Activated CD8-positive, alpha-beta memory T cell treated with anti-CD3 and anti-CD28 coated beads for 48 hours (primary cell): ENCODE measurements around the gene NEXMIF.
A peak's percentile ranks its signal among the peaks of the same experiment; 100 is the strongest.
"Not testable (repeated sequence)": the region's sequence is repeated elsewhere in the genome, so short reads cannot be mapped to it uniquely, and the experiment has no call there.

Source experiments
- DNase-seq, 3 experiments: peaks; one replicate each; pipeline ENCODE4 v3.0.0-alpha.2; 2020; ENCODE audit warnings: low read depth in 2 of 3, low spot score in 2 of 3

The NEXMIF gene

DNA sequence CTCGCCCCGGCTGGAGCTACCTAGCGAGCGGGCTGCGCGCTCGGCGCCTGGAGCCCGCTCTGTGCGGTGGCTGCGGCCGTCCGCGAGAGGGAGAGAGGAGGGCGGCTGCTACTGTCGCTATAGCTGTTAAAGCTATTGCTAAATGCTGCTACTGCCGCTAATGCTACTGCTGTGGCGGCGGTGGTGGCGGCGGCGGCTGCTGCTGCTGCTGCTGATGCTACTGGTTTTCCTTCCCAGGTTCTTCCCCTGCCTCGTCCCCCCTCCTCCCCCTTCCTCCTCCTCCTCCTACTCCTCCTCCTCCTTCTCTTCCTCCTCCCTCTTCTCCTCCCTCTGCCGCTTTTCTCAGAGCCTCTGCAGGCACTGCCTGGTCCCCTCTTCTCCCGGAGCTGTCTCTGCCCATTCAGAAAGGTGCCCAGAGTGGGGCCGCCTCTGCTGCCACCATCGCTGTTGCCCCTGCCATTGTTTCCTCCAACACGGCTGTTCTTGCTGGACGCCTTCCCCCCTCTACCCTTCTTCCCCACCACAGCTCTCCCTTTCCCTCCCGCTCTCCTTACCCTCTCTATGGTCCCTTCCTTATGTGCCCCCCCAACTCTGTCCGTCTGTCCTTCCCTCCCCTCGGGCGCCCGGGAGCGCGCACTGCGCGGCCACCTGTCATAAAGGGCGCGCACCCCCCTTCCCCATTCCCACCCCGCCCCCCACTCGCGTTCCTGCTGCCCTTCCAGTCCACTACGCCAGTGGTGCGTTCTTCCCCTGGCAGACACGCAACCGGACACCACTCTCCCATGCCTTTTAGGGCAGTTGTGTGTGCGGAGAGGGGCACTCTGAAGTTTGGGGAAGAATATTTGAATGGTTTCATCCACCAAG, at the start of gene NEXMIF:
Gene NEXMIF (minus strand): TSS at position 228 of the 864 bp plus-strand sequence.
- peak in 1 of 3 experiments; percentile 0 for DNase-seq

DNA sequence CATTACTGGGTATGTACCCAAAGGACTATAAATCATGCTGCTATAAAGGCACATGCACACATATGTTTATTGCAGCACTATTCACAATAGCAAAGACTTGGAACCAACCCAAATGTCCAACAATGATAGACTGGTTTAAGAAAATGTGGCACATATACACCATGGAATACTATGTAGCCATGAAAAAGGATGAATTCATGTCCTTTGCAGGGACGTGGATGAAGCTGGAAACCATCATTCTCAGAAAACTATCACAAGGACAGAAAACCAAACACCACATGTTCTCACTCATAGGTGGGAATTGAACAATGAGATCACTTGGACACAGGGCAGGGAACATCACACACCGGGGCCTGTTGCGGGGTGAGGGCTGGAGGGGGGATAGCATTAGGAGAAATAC, 36.7 kb upstream of the NEXMIF start:
- not testable (repeated sequence) for DNase-seq

DNA sequence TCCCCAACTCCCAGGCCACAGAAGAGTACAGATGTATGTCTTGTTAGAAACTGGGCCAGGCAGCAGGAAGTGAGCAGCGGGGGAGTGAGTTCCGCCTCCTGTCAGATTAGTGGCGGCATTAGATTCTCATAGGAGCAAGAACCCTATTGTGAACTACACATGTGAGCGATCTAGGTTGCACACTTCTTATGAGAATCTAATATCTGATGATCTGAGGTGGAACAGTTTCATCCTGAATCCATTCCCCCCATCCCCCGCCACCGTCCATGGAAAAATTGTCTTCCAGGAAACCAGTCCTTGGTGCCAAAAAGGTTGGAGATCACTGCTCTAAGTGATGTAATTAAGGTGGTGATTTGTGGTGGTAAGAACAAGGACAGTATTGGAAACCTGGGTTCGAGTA, 24.5 kb upstream of the NEXMIF start:
- no peak for DNase-seq

DNA sequence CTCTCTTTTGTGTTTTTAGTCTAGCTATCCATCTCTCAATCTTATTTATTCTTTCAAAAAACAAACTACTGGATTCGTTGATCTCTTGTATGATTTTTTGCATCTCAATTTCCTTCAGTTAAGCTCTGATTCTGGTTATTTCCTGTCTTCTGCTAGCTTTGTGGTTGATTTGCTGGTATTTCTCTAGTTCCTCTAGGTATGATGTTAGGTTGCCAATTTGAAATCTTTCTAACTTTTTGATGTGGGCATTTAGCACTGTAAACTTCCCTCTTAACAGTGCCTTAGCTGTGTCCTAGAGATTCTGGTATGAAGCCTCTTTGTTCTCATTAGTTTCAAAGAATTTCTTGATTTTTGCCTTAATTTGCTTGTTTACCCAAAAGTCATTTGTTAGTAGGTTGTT, 15.2 kb upstream of the NEXMIF start:
- DNase-seq = no peak

DNA sequence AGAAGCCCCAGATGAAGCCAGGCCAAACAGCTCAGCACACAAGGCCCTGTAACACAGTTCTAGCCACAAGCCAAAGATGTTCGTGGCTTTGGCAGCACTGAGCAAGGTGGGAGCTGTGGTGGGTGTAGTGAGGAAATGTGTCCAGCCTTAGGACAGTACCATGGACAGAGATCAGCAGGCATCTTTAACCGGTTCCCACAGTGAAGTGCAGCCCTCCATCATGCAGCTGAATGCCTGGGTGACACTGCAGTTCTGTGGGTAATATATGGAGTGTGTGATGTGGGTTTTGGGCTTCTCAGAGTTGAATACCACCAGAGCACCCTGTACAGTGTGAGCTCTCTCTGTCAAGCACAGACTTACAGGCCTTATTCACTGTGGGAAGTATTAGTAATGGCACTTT, 6.0 kb upstream of the NEXMIF start:
- DNase-seq = no peak

DNA sequence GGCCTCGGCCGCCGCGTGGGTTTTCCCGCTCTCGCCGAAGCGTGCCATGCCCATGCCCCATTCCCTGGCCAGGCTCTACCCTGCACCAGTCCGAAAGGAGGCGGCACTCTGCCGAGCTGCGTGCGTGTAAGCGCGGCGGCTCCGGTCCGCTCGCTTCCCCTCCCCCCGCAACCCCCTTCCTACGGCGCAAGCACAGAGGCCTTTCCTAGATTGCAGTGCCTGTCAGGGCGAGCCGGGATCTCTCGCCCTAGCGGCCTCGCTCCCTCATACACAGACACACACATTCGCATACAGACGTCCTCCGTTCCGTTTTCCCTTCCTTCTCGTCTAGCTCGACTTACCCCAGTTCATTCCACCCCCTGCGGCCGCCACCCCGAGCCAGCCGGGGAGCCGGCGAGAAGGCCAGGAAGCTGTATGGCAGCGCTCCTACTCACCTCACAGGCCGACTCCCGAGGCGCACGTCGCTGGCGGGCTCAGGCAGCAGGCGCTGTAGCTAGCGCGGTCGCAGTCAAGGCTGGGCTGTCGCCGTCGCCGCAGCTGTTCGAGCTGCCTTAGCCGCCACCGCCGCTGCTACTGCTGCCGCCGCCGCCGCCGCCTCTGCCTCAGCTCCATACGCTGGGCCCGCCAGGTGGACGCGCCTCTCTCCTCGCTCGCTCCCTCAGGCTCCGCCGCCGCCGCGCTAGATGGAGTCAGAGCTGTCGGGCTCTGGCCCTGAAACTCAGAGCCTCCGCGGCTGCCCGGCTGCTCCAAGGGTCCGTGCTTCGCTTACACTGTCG, 615 bp downstream of the NEXMIF start:
- peak in 2 of 3 experiments; percentile 2 to 7 for DNase-seq

- no peak for DNase-seq
These were observed 1.3 kb downstream of the NEXMIF start for GRCh38 chrX:74923942-74924448.

DNA sequence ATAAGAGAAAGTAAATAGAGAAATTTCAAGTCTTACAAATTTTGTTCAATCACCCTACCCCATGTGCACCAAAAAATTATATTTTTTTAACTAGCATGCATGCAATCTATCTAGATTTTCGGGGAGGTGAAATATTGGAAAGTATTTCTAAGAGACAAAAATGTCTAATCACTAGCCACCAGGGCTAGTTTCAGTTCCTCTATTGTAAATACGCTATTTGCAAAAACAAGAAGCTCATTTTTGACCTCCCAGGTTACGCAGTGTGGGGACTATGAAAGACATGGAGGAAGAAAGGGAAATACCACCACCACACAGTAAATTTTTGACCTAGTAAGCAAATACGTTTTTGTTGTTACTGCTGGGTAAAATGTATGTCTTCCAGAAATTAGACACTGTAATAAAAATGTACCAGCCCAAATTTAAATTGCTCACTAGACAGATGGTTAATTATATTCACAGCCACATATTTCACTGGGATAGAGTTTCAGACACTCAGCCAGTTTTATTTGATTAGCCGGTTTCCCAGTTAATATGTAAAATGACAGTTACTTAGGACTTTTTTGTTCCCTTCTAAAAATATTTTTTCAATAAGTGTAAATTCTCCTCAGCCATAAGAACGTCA, 2.2 kb downstream of the NEXMIF start:
- DNase-seq = no peak

DNA sequence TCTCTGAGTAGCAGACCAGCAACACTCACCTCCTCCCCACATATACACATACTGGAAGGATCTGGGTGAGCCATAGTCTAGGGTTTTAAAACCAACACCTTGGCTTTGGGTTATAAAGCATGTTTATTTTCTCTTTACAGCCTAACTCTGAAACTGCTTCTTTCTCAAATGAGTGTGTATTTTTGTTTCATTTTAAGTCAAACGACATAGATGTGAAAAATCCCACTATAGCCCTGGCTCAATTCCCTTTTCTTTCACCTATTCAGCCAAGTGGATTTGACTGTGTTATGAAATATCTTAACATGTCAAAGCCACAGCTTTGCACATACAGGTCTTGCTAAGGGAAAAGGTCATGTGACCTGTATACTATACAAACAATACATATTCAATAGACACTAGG, 13.8 kb downstream of the NEXMIF start:
- DNase-seq = no peak

- no peak for DNase-seq
These were observed 18.8 kb downstream of the NEXMIF start for GRCh38 chrX:74906417-74906816.

DNA sequence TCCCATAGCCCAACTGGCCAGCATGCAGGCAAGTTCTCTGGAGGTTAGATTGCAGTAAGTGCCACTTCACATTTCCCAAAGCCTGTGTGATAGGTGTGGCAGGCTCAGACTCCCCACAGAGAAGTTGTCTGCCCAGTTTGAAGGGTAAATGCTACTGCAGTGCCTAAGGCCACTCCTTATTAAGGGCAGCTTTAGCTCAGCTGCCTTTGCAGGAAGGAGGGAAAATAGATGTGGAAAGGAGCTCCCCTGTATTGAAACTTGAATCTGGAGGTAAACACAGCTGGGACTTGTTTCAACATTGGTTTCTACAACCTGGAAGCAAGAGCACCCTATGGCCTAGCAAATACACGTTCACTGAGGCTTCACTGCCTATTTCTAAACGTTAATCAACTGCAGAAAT, 22.4 kb downstream of the NEXMIF start:
- no peak for DNase-seq

DNA sequence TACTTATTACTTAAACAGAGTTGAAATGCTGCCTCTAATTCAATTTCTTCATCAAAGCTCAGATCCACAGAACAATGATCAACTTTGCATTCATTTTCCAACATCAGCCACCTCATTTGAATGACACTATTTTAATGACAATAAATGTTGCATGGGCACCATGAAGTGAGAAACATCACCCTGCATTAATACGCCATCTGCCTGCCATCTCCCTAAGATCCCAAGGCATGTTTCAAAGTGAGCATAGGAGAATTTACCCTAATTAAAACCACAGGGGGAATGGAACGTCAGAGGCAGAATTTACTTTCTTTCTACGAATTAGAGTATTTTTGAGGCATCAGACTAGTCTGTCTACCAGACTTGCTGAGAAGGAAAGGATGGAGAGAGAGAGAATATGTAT, 32.7 kb downstream of the NEXMIF start:
- DNase-seq = no peak

- DNase-seq = no peak
These were observed 34.4 kb downstream of the NEXMIF start for GRCh38 chrX:74890676-74891430.

- not testable (repeated sequence) for DNase-seq
These were observed 42.9 kb downstream of the NEXMIF start for GRCh38 chrX:74882383-74882782.

DNA sequence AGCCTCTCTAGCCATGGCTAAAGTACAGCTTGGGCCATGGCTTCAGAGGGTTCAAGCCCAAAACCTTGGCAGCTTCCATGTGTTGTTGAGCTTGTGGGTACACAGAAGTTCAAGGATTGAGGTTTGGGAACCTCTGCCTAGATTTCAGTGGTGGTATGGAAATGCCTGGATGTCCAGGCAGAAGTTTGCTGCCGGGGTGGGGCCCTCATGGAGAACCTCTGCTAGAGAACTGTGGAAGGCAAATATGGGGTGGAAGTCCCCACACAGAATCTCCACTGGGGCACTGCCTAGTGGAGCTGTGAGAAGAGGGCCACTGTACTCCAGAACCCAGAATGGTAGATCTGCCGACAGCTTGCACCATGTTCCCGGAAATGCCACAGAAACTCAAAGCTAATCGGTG, 59.5 kb downstream of the NEXMIF start:
- no peak for DNase-seq

DNA sequence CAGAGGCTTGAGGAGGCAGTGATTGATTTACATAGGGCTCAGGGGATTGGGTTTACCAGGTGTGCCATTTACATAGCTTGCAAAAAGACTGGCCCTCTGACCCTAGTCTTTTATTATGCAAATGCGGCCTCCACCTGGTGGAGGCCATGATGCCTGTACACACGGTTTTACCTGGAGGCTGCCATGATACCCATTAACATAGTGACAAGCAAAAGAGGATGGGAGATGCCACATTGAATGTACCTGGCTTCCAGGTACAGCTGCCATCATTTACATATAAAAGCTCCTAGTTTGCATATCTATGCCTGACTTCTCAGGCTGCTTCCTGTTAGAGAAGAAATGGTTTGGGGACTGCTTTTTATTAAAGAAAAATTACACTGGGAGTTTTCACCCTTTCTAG, 72.0 kb downstream of the NEXMIF start:
- no peak for DNase-seq

- no peak for DNase-seq
These were observed 89.7 kb downstream of the NEXMIF start for GRCh38 chrX:74835566-74835965.

GRCh38 chrX:74819797-74820196, 105.5 kb downstream of the NEXMIF start:
- DNase-seq = not testable (repeated sequence)

GRCh38 chrX:74814681-74815080, 110.6 kb downstream of the NEXMIF start:
- no peak for DNase-seq

DNA sequence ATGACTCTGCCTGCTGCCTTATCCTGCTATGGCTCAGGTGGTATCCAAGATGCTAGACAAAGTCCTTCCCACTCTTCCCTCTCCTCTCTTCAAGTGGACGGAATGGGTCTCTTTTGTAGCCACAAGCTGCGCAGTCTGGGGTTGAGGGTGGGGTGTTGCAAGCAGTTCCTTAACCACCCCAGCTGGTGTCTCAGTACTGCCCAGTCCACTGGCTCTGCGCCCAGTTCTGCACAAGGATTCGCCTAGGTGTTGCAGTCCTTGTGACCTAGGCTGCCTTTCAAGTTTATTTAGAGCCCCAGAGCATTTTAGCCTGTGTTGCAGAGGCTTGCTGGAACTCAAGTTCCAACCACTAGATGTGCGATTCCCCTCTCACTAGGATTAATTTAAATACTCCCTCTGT, 120.7 kb downstream of the NEXMIF start:
- DNase-seq = no peak

GRCh38 chrX:74800062-74800461, 125.2 kb downstream of the NEXMIF start:
- no peak for DNase-seq
